ENCODE measurements around the gene MAGI1. TPM values are rescaled to one million over a fixed set of nuclear protein-coding genes. Genes with fewer than 3 reads are reported as not detected.

The MAGI1 gene
- polyA plus RNA-seq, 3 donors, result 28.3 to 29.7 (median 29.3) TPM

GRCh38 chr3:65356331-65357248 is 682.1 kb downstream of the MAGI1 start:
- peak; percentile 36 to 51 (median 43) for DNase-seq (ENCODE audit: low read depth in 3 of 3, low spot score in 2 of 3)

GRCh38 chr3:65354880-65355279 is 683.8 kb downstream of the MAGI1 start:
- no peak for DNase-seq (ENCODE audit: low read depth in 3 of 3, low spot score in 2 of 3)

- no peak for DNase-seq (ENCODE audit: low read depth in 3 of 3, low spot score in 2 of 3)
Observed at GRCh38 chr3:65352951-65353350, 685.8 kb downstream of the MAGI1 start.

DNA sequence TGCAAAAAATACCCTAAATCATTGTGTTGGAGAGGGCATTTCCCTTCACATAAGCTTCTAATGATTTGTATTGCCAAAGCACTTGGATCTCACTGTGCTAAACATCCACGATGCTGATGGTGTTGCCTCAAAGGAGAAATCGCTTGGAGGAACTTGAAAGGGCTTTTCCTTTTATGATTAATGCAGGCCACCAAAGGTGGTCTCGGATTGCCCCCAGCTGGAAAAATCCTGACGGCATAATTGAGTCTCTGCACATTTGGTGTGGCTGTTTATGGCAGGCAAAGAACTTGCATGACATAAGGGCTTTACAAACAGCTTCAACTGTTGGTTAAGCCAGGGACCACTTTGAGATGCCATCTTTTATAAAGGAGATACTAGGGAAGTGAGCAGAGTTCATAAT is 687.0 kb downstream of the MAGI1 start:
- no peak for DNase-seq (ENCODE audit: low read depth in 3 of 3, low spot score in 2 of 3)

- DNase-seq (ENCODE audit: low read depth in 3 of 3, low spot score in 2 of 3), result no peak
Observed at GRCh38 chr3:65350801-65351476, 687.8 kb downstream of the MAGI1 start.

GRCh38 chr3:65348398-65348995 is 690.2 kb downstream of the MAGI1 start:
- no peak for DNase-seq (ENCODE audit: low read depth in 3 of 3, low spot score in 2 of 3)

GRCh38 chr3:65347166-65347565 is 691.6 kb downstream of the MAGI1 start:
- DNase-seq (ENCODE audit: low read depth in 3 of 3, low spot score in 2 of 3), result no peak

DNA sequence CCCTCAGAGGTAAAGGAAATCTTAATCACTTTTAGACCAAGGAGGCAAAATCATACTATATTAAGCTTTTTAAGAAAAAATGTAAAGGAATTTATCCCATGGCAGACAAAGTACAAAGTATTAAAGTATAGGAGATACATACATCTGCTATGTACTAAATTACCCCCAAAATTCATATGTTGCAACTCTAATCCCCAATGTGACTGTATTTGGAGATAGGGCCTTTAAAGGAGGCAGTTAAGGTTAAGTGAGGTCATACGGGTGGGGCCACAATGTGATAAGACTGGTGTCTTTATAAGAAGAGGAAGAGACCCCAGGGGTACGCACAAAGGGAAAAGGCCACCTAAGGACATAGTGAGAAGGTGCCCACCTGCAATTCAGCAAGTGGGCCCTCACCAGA is 693.9 kb downstream of the MAGI1 start:
- no peak for DNase-seq (ENCODE audit: low read depth in 3 of 3, low spot score in 2 of 3)

GRCh38 chr3:65344444-65344843 is 694.3 kb downstream of the MAGI1 start:
- DNase-seq (ENCODE audit: low read depth in 3 of 3, low spot score in 2 of 3), result no peak

GRCh38 chr3:65343736-65344135 is 695.0 kb downstream of the MAGI1 start:
- no peak for DNase-seq (ENCODE audit: low read depth in 3 of 3, low spot score in 2 of 3)

GRCh38 chr3:65343026-65343425 is 695.7 kb downstream of the MAGI1 start:
- no peak for DNase-seq (ENCODE audit: low read depth in 3 of 3, low spot score in 2 of 3)

GRCh38 chr3:65342084-65342683 is 696.5 kb downstream of the MAGI1 start:
- DNase-seq (ENCODE audit: low read depth in 3 of 3, low spot score in 2 of 3), result no peak

DNA sequence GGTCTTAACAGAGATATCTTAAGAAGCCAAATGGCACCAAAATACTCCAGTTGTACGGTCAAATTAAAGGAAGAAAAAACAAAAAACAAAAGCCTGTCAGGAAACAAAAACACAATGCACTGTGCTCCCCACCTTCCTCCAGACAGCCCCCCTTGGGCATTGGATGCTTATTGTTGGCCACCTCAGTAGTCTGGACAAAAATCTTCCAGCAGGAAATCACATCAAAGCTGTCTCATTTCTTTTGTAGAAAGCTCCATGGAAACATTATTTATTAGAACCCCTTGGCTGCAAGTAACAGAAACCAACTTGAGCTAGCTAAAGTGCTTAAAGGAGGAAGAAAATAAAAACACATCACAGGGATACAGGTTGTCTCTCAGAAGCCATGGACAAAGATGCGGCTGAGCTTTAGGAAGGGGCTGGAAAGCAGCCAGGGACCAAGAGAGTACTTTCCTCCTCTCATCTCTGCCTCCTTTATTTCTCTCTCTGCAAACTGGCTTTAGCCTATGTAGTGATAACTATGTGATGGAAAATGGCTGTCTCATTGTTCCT is 699.5 kb downstream of the MAGI1 start:
- DNase-seq (ENCODE audit: low read depth in 3 of 3, low spot score in 2 of 3), result no peak

GRCh38 chr3:65338571-65338970 is 700.1 kb downstream of the MAGI1 start:
- no peak for DNase-seq (ENCODE audit: low read depth in 3 of 3, low spot score in 2 of 3)

- no peak for DNase-seq (ENCODE audit: low read depth in 3 of 3, low spot score in 2 of 3)
Observed at GRCh38 chr3:65335587-65335986, 703.1 kb downstream of the MAGI1 start.

DNA sequence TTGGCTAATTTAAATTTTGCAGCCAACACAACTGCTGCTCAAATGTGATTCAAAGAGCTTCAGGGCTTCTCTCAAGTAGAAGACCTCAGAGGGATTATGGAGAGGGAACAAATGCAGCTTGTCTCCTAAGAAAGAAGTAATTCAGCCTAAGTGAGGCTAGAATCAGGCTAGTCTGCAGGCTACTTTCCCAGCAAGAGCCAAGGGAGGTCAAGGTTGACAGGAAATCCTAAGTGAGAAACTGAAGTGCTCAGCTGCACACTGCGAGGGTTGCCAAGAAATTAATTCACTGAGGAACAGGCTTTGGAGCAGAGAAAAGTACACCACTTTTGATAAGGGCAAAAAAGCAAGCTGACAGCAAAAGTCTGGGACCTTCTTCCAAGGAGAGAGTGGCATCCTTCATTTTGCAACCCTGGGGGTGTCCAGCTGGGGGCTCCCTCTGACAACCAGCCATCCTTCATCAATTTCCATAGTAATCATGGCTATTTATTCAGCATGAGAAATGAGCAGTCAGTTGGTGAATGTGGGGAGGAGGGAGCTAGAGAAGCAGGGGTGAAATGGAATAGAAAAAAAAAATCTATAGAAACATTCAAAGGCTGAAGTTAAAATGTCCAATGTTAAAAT is 704.6 kb downstream of the MAGI1 start:
- DNase-seq (ENCODE audit: low read depth in 3 of 3, low spot score in 2 of 3), result peak in 2 of 3 donors; percentile 41 to 50

DNA sequence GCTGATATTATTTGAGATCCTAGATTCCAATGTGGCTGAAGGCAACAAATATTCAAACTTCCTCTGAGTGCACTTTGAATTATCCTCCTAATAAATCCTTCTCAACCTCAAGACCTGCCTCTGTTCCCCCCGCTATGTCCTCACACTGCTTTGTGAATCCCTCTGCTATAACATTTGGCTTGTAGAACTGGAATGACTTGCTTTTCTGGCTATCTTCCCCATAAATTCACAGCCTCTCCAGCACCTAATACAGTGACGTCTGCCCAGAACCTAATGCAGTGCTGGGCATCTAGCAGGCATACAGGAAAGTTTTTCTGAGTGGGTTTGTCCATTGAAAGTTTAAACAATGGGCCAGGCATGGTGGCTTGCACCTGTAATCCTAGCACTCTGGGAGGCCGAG is 707.0 kb downstream of the MAGI1 start:
- no peak for DNase-seq (ENCODE audit: low read depth in 3 of 3, low spot score in 2 of 3)

DNA sequence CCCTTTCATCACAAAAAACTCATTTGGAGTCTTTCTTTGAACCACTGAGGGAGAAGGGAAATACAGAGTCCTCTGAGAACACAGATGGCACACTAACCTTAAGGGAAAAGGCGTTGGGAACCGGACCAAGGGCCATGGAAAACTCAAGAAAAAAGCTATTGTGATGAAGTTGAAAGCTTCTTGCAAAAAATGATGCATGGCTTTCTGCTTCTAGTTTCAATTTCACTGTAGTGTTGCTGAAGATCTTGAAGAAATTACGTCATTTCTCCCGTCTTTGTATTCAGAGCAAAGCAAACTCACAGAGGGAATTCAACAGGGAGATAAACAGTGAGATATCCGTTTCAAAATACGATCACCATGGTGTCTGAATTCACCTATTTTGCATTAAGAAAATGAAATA is 708.6 kb downstream of the MAGI1 start:
- DNase-seq (ENCODE audit: low read depth in 3 of 3, low spot score in 2 of 3), result no peak

DNA sequence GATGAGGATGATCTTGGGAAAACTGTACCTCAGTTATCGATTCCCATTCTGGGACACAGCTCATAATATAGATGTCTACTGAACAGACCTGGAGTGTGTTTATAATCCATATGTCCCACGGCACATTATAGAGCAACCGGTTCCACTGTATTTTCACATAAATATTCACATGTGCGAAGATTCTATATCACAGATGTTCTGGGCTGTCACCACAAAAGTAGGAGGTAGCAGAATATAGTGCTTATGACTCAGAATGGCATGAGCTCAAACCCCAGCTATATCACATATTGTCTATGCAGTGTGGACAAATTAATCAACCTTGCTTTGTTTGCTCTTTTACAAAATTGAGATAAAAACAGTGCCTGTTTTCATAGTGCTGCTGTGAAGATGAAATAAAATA is 710.6 kb downstream of the MAGI1 start:
- DNase-seq (ENCODE audit: low read depth in 3 of 3, low spot score in 2 of 3), result no peak

DNA sequence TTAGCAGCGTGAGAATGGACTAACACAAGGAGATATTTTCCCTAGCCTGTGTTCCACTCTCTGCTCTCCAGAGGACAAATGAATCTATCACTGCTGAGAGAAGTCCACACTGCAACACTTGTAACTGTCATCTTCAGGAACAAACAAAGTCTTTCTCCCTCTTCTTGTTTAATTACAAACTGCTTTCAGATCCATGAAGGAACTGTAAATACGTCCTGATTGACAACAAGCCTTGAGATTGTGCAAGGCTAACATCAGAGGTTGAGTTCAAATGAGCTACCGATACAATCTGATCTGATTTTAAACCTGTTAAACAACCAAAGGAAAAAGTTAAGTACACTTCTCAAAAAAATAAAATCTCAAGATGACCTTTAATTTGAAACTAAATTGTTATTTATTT is 712.1 kb downstream of the MAGI1 start:
- DNase-seq (ENCODE audit: low read depth in 3 of 3, low spot score in 2 of 3), result no peak

Measured in right renal cortex interstitium (tissue), 3 donors.